ENCODE results near the gene LY9. TPM values are rescaled to one million over a fixed set of nuclear protein-coding genes. Genes with fewer than 3 reads are reported as not detected.

The LY9 gene
- total and polyA plus RNA-seq, 2 of the 13 experiments (the other 11 are each of a cell fraction or from before 2014, with no cell fraction given) = not detected

GRCh38 chr1:160777486-160778089 lies 18.4 kb upstream of the LY9 start:
- WGBS (ENCODE audit: low lambda C conversion rate) = 20% methylated on average over 5 of the region's 7 CpGs
- BruUV-seq (replicated peaks) = no TSS peak
- CTCF ChIA-PET (ENCODE audit: low intra/inter-chr PET ratio, low total read pairs) = no interaction called here

More at GRCh38 chr1:160777486-160778089, 18.4 kb upstream of the LY9 start:
- no peaks in the 10 kb centered on the region for H3K4me1 ChIP-seq (ENCODE audit: insufficient read depth, low read length)
- TF ChIP-seq CTCF (CRISPR knock-in tag; IDR thresholded peaks at IDR 0.05) (peak; percentile 60), ZHX1 (CRISPR knock-in tag; IDR thresholded peaks at IDR 0.05; ENCODE audit: low read depth) (no peak), XBP1 (CRISPR knock-in tag; IDR thresholded peaks at IDR 0.05) (no peak), SNRNP70 (IDR thresholded peaks at IDR 0.05; ENCODE audit: low read depth, low read length) (no peak), ELF3 (CRISPR knock-in tag; IDR thresholded peaks at IDR 0.05) (no peak), ZNF296 (CRISPR knock-in tag; conservative IDR thresholded peaks at IDR 0.05) (no peak), ZNF431 (CRISPR knock-in tag; IDR thresholded peaks at IDR 0.05; ENCODE audit: borderline replicate concordance, low read depth) (no peak), ZNF567 (CRISPR knock-in tag; IDR thresholded peaks at IDR 0.05; ENCODE audit: borderline replicate concordance) (no peak), STAG1 (CRISPR knock-in tag; IDR thresholded peaks at IDR 0.05) (peak; percentile 16; the same call in 1 of the 2 replicates), ZNF496 (CRISPR knock-in tag; IDR thresholded peaks at IDR 0.05; ENCODE audit: insufficient replicate concordance) (no peak), HOXA3 (CRISPR knock-in tag; IDR thresholded peaks at IDR 0.05) (no peak)
- TF ChIP-seq, protein P1, sequence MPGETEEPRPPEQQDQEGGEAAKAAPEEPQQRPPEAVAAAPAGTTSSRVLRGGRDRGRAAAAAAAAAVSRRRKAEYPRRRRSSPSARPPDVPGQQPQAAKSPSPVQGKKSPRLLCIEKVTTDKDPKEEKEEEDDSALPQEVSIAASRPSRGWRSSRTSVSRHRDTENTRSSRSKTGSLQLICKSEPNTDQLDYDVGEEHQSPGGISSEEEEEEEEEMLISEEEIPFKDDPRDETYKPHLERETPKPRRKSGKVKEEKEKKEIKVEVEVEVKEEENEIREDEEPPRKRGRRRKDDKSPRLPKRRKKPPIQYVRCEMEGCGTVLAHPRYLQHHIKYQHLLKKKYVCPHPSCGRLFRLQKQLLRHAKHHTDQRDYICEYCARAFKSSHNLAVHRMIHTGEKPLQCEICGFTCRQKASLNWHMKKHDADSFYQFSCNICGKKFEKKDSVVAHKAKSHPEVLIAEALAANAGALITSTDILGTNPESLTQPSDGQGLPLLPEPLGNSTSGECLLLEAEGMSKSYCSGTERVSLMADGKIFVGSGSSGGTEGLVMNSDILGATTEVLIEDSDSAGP (CRISPR knock-in tag; IDR thresholded peaks at IDR 0.05; ENCODE audit: borderline replicate concordance) = no peak
- TF ChIP-seq, protein P2, sequence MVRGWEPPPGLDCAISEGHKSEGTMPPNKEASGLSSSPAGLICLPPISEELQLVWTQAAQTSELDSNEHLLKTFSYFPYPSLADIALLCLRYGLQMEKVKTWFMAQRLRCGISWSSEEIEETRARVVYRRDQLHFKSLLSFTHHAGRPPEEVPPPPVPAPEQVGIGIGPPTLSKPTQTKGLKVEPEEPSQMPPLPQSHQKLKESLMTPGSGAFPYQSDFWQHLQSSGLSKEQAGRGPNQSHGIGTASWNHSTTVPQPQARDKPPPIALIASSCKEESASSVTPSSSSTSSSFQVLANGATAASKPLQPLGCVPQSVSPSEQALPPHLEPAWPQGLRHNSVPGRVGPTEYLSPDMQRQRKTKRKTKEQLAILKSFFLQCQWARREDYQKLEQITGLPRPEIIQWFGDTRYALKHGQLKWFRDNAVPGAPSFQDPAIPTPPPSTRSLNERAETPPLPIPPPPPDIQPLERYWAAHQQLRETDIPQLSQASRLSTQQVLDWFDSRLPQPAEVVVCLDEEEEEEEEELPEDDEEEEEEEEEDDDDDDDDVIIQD (CRISPR knock-in tag; IDR thresholded peaks at IDR 0.05; ENCODE audit: low read depth) = no peak
- H3K9me3 ChIP-seq (ENCODE audit: low read length) = no peaks in the 10 kb centered on the region
- ATAC-seq (peak; percentile 67), DNase-seq (ENCODE audit: low spot score) (peak; percentile 27), FAIRE-seq (peak; percentile 28)
- H3K4me3 ChIP-seq (replicated peaks in 1 of 3; ENCODE audit: insufficient read depth in 1 of 3, low read depth in 2 of 3, low read length in 3 of 3) = no peak overlapping the region
- no peaks in the 10 kb centered on the region for H4K20me1 ChIP-seq (ENCODE audit: insufficient read depth, low read length)
- no peak overlapping the region for H2AFZ ChIP-seq (ENCODE audit: low read length)
- in situ Hi-C loops (cut with HindIII; ENCODE audit: extremely low pct_ligation_motif_present, low pct_unique_long_range_greater_than_20kb) = no loop called here
- no peak overlapping the region for H3K9ac ChIP-seq (ENCODE audit: insufficient read depth, low read depth, low read length)
- H3K4me2 ChIP-seq (ENCODE audit: low read depth, low read length) = no peak overlapping the region
- intact Hi-C loops (cut with micrococcal nuclease; ENCODE audit: unreplicated experiment) = no loop called here
- peaks cover 0 to 5% of the 10 kb centered on the region in 2 experiments; a peak in 2 of 5 replicates for H3K27me3 ChIP-seq (ENCODE audit: control insufficient read depth in 1 of 2, insufficient read depth in 2 of 2, low read length in 2 of 2)
- POLR2A ChIA-PET = no interaction called here
- no peak overlapping the region for H3K27ac ChIP-seq (ENCODE audit: extremely low read length, insufficient read depth, low read length)
- H3K79me2 ChIP-seq (ENCODE audit: insufficient read depth, low read length) = no peaks in the 10 kb centered on the region
- H3K36me3 ChIP-seq (replicated peaks in 1 of 2; ENCODE audit: control insufficient read depth in 1 of 2, insufficient read depth in 2 of 2, low read length in 2 of 2) = no peaks in the 10 kb centered on the region

Data from HepG2 (cell line).